Upper lobe of right lung (tissue), 1 donor: ENCODE data around the gene IGFALS. TPM values are rescaled to one million over a fixed set of nuclear protein-coding genes. Genes with fewer than 3 reads are reported as not detected.

Experiments
- ATAC-seq: fragments of 200-7000 bp; cut with Tn5 transposase; one replicate; pipeline ENCODE4 v1.9.1; 2020; ENCODE audit warnings: mild to moderate bottlenecking, moderate library complexity
- DNase-seq: peaks from one replicate; pipeline ENCODE4 v3.0.0-alpha.2; 2020
- H3K27ac ChIP-seq: fragments of 200-600 bp; one replicate; pipeline ENCODE4 v1.8.0; 2022
- H3K27me3 ChIP-seq: fragments of 200-600 bp; one replicate; pipeline ENCODE4 v1.8.0; 2022; ENCODE audit warnings: mild to moderate bottlenecking
- H3K36me3 ChIP-seq: fragments of 200-600 bp; one replicate; pipeline ENCODE4 v1.8.0; 2022
- H3K4me1 ChIP-seq: fragments of 200-600 bp; one replicate; pipeline ENCODE4 v1.8.0; 2022
- H3K4me3 ChIP-seq: fragments of 200-600 bp; one replicate; pipeline ENCODE4 v1.8.0; 2022; ENCODE audit warnings: mild to moderate bottlenecking
- H3K9me3 ChIP-seq: fragments of 200-600 bp; one replicate; pipeline ENCODE4 v1.8.0; 2022
- CTCF ChIP-seq: fragments of 200-600 bp; IDR thresholded peaks from one replicate; pipeline ENCODE4 v1.8.0; 2022; ENCODE audit warnings: antibody characterized with exemption
- intact Hi-C: fragments of 100-400 bp; cut with DNase I; formaldehyde crosslinking; loops from one replicate; pipeline ENCODE4 v1.11.0; 2022
- total RNA-seq: library from RNA; stranded (reverse); fragmentation: NEBNext Ultra II Directional; extraction: Animal tissue kit (Norgen Biotek cat#: 25700); gene quantifications from one replicate; pipeline ENCODE4 v1.2.1, GENCODE V29; 2021
- donor health status: DM: no; HTN: yes; CAD: no; lungs with severe emphysema.

The IGFALS gene
- total RNA-seq, 1 donor from 2014 or later: 2.5 TPM

- no peak overlapping the region for H3K4me3 ChIP-seq
- no peak overlapping the region for H3K27ac ChIP-seq
- no peaks in the 10 kb centered on the region for H3K9me3 ChIP-seq
- DNase-seq (no peak), ATAC-seq (no peak)
- H3K36me3 ChIP-seq: peaks cover 60% of the 10 kb centered on the region
- no peaks in the 10 kb centered on the region for H3K27me3 ChIP-seq
- intact Hi-C loops: no loop called here
- H3K4me1 ChIP-seq: peaks cover 12% of the 10 kb centered on the region
- no peak for TF ChIP-seq CTCF
These were observed 23.1 kb upstream of the IGFALS start for GRCh38 chr16:1816396-1817275.

GRCh38 chr16:1815461-1815860 is 22.0 kb upstream of the IGFALS start:
- no peak for ATAC-seq
- Histone ChIP-seq H3K9me3 (no peaks in the 10 kb centered on the region), H3K36me3 (peaks cover 51% of the 10 kb centered on the region), H3K27ac (no peak overlapping the region), H3K27me3 (no peaks in the 10 kb centered on the region), H3K4me3 (no peak overlapping the region), H3K4me1 (peaks cover 12% of the 10 kb centered on the region)
- no peak for DNase-seq
- intact Hi-C loops: no loop called here
- TF ChIP-seq CTCF: no peak

- DNase-seq (peak; percentile 92), ATAC-seq (peak; percentile 96)
- Histone ChIP-seq H3K36me3 (peaks cover 52% of the 10 kb centered on the region), H3K27ac (no peak overlapping the region), H3K4me3 (no peak overlapping the region), H3K27me3 (no peaks in the 10 kb centered on the region), H3K9me3 (no peaks in the 10 kb centered on the region), H3K4me1 (peaks cover 12% of the 10 kb centered on the region)
- intact Hi-C loops: no loop called here
- peak; percentile 55 for TF ChIP-seq CTCF
These were observed 19.2 kb upstream of the IGFALS start for GRCh38 chr16:1812732-1813163.

- no peaks in the 10 kb centered on the region for H3K9me3 ChIP-seq
- DNase-seq (no peak), ATAC-seq (no peak)
- H3K4me1 ChIP-seq: peaks cover 12% of the 10 kb centered on the region
- H3K27ac ChIP-seq: no peak overlapping the region
- H3K36me3 ChIP-seq: peaks cover 45% of the 10 kb centered on the region
- no peak overlapping the region for H3K4me3 ChIP-seq
- no peaks in the 10 kb centered on the region for H3K27me3 ChIP-seq
- intact Hi-C loops: no loop called here
- TF ChIP-seq CTCF: no peak
These were observed 17.0 kb upstream of the IGFALS start for GRCh38 chr16:1810536-1810935.

- H3K4me1 ChIP-seq: peaks cover 12% of the 10 kb centered on the region
- no peaks in the 10 kb centered on the region for H3K27me3 ChIP-seq
- ATAC-seq: no peak
- TF ChIP-seq CTCF: no peak
- no peaks in the 10 kb centered on the region for H3K9me3 ChIP-seq
- intact Hi-C loops: no loop called here
- no peak overlapping the region for H3K27ac ChIP-seq
- no peak overlapping the region for H3K4me3 ChIP-seq
- H3K36me3 ChIP-seq: peaks cover 41% of the 10 kb centered on the region
- no peak for DNase-seq
These were observed 16.6 kb upstream of the IGFALS start for GRCh38 chr16:1810106-1810505.
